Measurements from ENCODE around the gene THAP11.

THAP11 gene

DNA sequence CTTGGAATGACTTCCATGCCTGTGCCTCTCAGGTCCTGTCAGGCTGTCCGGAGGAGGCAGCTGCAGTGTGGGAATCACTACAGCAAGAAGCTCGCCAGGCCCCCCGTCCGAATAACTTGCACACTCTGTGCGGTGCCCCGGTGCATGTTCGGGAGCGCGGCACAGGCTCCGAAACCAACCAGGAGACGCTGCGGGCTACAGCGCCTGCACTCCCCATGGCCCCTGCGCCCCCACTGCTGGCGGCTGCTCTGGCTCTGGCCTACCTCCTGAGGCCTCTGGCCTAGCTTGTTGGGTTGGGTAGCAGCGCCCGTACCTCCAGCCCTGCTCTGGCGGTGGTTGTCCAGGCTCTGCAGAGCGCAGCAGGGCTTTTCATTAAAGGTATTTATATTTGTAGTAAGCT lies 43.9 kb downstream of the THAP11 start:
- DNase-seq: no peak

DNA sequence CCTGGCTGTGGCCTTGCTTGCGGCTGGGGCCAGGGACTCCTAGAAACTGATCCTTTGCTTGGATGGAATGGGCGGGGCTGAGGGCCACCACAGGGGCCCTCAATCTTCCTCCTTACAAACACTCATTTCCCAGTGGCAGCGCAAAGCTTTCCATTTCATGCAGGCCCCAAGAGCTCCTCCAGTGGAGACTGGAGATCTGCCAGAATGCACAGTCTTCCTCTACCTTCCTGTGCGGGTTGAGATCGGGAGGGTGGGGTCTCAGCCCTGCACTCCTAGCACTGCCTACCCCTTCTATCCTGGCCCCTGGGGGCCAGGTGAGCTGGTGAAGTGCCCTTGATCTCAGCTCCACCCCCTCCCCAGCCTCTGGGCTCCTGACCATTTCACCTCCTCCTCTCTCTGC lies 44.3 kb downstream of the THAP11 start:
- no peak for DNase-seq

DNA sequence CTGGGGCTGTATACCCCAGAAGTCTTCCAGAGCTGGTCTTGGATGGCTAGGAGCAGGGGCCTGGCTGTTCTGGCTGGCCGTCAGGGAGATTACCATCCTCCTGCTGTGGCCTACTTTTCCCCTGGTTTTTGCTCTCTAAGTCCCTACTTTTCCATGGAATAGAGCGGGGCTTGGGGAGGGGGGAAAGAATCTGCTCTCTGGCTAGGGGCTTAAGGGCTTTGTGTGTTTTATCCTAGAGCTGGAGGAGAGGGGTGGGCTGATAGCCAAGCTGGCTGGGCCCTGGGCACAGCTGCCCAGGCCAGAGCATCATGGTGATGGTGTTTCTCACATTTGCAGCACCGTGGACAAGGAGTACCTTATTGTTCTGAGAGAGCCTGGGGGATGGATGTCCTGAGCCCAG lies 46.2 kb downstream of the THAP11 start:
- no peak for DNase-seq

DNA sequence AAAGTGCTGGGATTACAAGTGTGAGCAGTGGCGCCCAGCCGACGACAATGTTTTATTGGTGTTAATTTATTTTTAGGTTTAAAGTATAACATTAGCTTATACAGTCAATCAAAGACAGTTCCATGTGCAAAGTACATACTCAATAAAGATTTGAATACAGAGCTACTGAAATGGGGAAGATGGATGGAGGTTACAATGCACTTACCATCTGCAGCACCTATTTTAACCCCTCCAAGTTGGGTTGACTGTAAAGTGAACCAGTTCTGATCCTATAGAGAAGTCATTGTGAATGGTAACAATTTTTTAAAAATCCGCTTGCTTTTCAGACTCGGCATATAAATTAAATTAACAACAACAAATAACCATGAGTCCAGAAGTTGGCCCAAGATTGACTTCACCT lies 50.3 kb downstream of the THAP11 start:
- DNase-seq: no peak

DNA sequence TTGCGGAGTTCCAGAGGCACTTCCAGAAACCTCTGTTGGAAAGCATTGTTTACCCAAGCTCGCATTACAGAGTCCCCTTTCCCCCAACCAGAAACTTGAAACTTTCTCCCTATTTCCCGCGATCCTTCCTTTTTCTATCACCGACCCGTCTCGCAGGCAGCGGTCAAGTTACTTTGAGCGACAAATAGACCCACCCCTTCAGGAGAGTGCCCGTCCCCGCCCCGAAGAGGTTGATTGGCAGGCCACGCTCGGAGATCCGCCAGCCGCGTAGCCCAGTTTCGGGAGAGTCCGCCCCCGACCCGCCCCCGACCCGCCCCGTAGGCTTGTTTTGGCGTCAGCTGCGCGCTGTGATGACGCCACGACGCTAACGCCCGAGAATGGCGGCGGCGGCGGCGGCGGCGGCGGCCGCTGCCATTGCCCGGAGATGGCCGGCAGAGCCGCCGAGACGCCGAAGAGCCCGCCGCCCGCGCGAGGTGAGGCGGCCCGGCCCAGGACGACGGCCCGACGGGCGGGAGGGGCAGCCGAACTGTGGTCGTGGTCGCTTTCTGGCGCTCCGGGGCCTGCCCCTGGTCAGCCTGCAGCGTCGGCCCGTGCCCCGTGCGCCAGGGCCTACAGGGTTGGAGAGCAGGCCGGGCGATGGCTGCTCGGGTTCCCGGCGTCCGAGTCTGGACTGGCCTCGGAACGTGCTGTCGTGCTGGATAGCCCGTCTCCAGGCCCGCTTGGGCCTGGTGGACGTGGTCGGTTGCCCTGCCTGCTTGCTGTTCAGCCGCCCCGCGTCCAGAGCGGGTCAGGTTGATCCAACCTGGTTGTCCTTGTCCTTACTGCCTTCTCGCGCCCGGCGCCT lies 51.0 kb downstream of the THAP11 start, which contains the start of gene PSKH1:
TSS of gene PSKH1 (plus strand) at position 356 of the 844 bp plus-strand sequence. CDS start 15,496 bp downstream, outside the sequence.
- DNase-seq: peak; percentile 33
